Activated CD4-positive, alpha-beta T cell treated with anti-CD3 and anti-CD28 coated beads, Interleukin-2, amount 50 U/mL, for 4 hours (primary cell): ENCODE measurements around the gene NDUFB2.

Source experiments
- DNase-seq, 2 experiments: peaks; one replicate each; pipeline ENCODE4 v3.0.0-alpha.2; 2020

NDUFB2 gene

DNA sequence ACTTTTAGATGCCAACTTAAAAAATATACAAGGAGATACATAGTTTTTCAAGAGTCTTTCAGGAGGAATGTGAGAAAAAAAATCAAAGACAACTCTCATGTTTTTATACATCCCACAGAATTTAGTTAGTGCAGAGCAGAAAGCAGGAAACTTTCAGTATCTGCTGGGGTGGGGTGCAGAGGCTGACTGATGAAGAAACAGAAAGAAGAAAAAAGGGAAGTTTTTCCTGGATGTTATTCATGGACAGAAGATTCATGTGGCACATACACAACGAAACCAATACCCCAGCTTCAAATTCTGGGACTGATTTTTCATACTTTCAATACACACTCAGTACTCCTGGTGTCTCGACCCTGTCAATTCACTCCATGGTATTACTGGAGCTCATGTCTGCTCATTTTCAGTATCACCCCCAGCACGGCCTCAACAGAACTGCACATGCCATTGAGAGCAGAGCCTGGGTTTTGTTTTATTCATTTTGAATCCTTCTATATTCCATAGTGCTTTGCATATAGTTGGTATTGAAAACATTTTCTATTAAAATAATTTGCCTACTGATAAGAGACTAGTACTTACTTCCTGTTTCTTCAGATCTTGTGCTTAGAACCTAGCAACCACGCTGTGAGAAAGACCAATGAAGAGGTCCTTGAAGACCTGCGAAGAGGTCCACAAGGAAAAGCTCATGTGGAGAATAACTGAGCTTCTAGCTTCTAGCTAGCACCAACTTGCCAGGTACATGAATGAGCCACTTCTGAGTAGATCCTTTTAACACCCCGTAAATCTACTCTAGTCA lies 49.0 kb downstream of the NDUFB2 start:
- DNase-seq, result no peak

DNA sequence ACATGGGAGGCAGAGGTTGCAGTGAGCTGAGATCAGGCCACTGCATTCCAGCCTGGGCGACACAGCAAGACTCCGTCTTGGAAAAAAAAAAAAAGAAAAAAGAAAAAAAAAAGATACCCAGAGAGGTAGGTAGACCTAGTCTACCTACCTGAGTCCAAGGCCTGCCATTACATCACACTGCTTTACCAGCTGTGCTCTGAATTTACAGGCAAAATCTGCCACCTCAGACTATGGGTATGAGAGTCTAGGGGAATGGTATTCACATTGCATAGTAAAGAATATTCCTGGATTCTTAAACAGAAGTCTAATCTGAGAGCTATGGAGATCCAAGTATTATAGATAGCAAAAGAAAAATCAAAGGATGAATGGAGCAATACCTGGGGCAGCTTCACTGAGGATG lies 50.2 kb downstream of the NDUFB2 start:
- no peak for DNase-seq

DNA sequence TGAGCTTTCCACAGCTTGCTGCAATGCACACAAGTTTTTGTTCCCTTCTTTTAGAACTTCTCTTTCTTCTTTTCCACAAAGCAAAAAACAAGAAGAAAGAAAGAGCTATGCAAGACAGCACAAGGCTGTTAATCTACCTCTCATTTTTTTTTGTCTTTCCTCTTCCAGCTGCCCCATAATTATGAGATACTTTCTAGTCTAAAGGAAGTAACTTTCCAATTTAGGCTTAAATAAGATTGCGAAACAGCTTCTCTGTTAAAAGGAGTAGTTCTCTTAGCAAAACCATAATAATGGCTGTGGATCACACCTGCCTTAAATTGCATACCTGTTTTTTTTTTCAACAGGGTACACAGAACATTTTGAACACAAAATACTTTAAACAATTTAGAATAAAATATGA lies 56.0 kb downstream of the NDUFB2 start:
- DNase-seq, result no peak

DNA sequence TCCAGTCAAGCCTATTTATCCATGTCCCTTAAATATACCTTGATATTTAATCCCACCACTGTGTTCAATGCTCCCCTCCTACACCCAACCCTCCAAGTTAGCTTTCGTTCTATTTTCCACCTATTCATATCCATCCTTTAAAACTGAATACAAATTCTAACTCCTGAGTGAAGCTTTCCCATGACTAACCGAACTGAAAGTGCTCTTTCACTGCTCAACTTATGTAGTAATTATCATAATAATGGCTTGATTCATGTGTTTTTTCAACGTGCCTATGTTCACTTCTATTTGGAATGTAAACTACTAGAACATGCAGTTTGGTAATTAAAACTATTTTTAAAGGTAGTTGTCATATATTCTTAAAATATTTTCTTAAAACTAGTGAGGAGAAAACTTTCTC lies 58.0 kb downstream of the NDUFB2 start:
- no peak for DNase-seq
